ENCODE measurements around the gene S1PR3. TPM values are rescaled to one million over a fixed set of nuclear protein-coding genes. Genes with fewer than 3 reads are reported as not detected.

Gene S1PR3
- total RNA-seq, 1 experiment from 2014 or later = 25.8 TPM

DNA sequence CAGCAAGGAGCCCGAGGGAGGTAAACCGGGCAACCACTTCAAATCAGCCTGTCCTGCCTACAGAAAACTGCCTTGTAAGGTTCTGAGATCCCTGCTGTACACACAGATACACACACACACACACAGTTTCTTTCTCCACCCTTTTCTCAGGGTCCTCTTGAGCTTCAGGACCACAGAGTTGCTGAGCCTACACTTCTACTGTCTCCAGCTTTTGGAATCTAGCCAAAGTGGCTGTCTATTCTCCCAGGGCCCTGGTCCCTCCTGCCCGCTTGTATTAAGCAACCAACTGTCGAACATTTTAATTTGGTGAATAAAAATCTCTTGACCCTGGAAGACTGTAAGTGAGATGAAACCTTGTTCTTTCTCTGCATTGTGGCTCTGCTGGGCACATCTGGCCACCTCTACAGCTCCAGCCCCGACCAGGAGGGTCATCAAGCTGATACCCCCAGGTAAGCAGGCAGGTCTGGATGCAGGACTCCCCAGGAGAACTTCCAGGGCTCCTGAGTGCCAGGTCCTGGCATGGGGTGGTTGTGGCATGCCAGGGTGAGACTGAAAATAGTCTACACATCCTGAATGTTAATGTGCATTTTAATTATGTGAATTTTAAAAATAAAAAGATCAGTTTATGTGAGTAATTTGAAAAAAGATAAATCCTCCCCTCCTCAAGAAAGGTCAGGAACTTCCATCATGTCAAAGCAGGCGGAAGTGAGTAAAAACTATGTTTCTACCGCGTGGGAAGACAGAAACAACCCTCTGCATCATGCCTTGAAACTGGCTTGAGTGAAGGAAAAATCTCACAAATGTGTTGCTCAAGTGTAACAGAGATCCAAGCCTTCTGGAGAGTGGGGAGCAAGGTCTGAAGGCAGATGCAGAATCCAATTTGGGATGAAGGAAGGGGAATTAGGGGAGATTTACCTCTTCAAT lies 15.0 kb upstream of the S1PR3 start:
- Histone ChIP-seq H3K9me3 (replicated peaks) (no peaks in the 10 kb centered on the region), H3K36me3 (no peaks in the 10 kb centered on the region), H3K27me3 (replicated peaks) (no peaks in the 10 kb centered on the region), H3K4me3 (no peak overlapping the region), H3K4me1 (replicated peaks) (no peaks in the 10 kb centered on the region), H3K27ac (no peak overlapping the region)
- no peak for DNase-seq (ENCODE audit: low read depth in 1 of 2, low spot score in 2 of 2)

GRCh38 chr9:88976890-88977257 lies 14.4 kb upstream of the S1PR3 start:
- H3K36me3 ChIP-seq = no peaks in the 10 kb centered on the region

GRCh38 chr9:88978034-88978433 lies 13.2 kb upstream of the S1PR3 start:
- Histone ChIP-seq H3K9me3 (replicated peaks) (no peaks in the 10 kb centered on the region), H3K4me3 (no peak overlapping the region), H3K36me3 (no peaks in the 10 kb centered on the region), H3K27ac (no peak overlapping the region), H3K4me1 (replicated peaks) (no peaks in the 10 kb centered on the region), H3K27me3 (replicated peaks) (no peaks in the 10 kb centered on the region)
- DNase-seq (ENCODE audit: low read depth in 1 of 2, low spot score in 2 of 2) = no peak

More at GRCh38 chr9:88976890-88977257, 14.4 kb upstream of the S1PR3 start:
- Histone ChIP-seq H3K4me1 (replicated peaks) (no peaks in the 10 kb centered on the region), H3K27me3 (replicated peaks) (no peaks in the 10 kb centered on the region), H3K27ac (no peak overlapping the region), H3K4me3 (no peak overlapping the region), H3K9me3 (replicated peaks) (no peaks in the 10 kb centered on the region)
- no peak for DNase-seq (ENCODE audit: low read depth in 1 of 2, low spot score in 2 of 2)

DNA sequence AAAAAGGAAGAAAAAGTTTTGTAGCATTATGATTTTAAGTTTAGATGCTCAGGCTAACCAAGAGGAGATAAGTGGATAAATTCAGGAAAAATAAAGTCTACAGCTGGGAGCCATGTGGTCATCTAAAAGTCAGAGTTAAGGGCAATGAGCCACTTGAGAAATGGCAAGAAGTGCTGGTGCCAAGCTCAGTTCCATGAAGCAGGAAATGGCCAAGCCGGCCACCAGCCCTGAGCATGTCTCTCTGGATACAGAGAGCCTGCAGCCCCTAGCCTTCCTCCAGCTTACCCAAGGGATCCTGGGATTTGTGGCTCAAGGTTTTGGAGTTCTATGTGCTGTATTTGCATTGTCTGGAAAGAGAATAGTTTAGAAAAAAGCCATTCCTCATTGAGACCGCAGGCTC lies 12.2 kb upstream of the S1PR3 start:
- Histone ChIP-seq H3K27ac (no peak overlapping the region), H3K27me3 (replicated peaks) (no peaks in the 10 kb centered on the region), H3K4me3 (no peak overlapping the region), H3K9me3 (replicated peaks) (no peaks in the 10 kb centered on the region), H3K36me3 (no peaks in the 10 kb centered on the region), H3K4me1 (replicated peaks) (no peaks in the 10 kb centered on the region)
- DNase-seq (ENCODE audit: low read depth in 1 of 2, low spot score in 2 of 2) = no peak

- DNase-seq (ENCODE audit: low read depth in 1 of 2, low spot score in 2 of 2) = no peak
- H3K36me3 ChIP-seq = no peaks in the 10 kb centered on the region
- no peaks in the 10 kb centered on the region for H3K9me3 ChIP-seq (replicated peaks)
- H3K27ac ChIP-seq = no peak overlapping the region
- H3K4me1 ChIP-seq (replicated peaks) = no peaks in the 10 kb centered on the region
- H3K27me3 ChIP-seq (replicated peaks) = no peaks in the 10 kb centered on the region
- H3K4me3 ChIP-seq = no peak overlapping the region
These were observed 11.5 kb upstream of the S1PR3 start for GRCh38 chr9:88979791-88980190.

DNA sequence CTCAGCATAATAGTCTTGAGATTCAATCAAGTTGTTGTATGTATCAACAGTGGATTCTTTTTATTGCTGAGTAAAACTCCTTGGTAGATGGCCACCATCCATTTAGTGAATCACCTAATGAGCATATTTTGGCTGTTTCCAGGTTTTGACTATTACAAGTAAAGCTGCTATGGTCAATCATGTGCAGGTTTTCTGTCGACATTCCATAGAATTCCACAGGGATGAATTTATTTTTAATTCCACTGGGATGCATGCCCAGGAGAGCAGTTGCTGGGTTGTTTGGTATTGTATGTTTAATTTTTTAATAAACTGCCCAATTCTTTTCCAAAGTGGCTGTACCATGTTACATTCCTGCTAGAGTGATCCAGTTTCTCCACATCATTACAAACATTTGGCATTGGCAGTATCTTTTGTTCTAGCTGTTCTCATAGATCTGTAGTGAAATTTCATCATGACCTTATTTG lies 10.5 kb upstream of the S1PR3 start:
- H3K27me3 ChIP-seq (replicated peaks) = no peaks in the 10 kb centered on the region
- no peak overlapping the region for H3K27ac ChIP-seq
- H3K4me1 ChIP-seq (replicated peaks) = no peaks in the 10 kb centered on the region
- DNase-seq (ENCODE audit: low read depth in 1 of 2, low spot score in 2 of 2) = peak in 1 of 2 experiments; percentile 11
- H3K9me3 ChIP-seq (replicated peaks) = no peaks in the 10 kb centered on the region
- no peaks in the 10 kb centered on the region for H3K36me3 ChIP-seq
- no peak overlapping the region for H3K4me3 ChIP-seq

DNA sequence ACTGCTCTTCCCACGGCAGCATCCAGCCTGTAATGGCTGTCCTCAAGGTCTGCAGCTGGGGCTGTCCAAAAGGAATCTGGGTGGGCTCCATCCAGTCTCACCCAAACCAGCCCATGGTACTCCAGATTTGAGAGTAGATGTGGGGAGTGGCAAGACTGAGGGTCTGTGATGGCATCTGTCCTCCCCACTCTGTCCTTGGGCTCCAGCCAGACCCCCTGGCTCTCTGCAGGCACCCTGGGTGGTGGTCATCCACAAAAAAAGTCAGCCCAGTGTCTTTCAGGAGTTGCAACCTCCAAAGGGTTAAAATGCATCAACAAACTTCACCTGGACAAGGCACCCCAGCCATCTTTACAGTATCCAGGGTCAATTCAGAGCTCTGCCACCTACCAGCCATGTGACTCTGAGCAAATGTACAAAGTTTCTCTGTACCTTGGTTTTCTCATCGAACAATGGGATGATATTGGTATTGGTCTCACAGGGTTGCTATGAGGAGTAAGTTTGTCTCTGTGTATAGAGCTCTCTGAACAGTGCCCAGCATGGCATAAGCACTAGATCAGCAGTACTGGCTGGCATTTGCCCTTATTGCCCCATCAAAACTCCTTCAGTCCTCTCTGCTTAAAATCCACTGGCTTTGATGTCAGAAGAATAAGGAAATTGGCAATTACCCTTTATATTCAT lies 7.3 kb upstream of the S1PR3 start:
- H3K27me3 ChIP-seq (replicated peaks) = no peaks in the 10 kb centered on the region
- no peaks in the 10 kb centered on the region for H3K9me3 ChIP-seq (replicated peaks)
- H3K27ac ChIP-seq = no peak overlapping the region
- no peak for DNase-seq (ENCODE audit: low read depth in 1 of 2, low spot score in 2 of 2)
- peaks cover 4% of the 10 kb centered on the region for H3K4me1 ChIP-seq (replicated peaks)
- H3K4me3 ChIP-seq = no peak overlapping the region
- no peaks in the 10 kb centered on the region for H3K36me3 ChIP-seq

- Histone ChIP-seq H3K36me3 (no peaks in the 10 kb centered on the region), H3K9me3 (replicated peaks) (no peaks in the 10 kb centered on the region), H3K27me3 (replicated peaks) (no peaks in the 10 kb centered on the region), H3K4me1 (replicated peaks) (peaks cover 9% of the 10 kb centered on the region), H3K27ac (no peak overlapping the region), H3K4me3 (no peak overlapping the region)
- DNase-seq (ENCODE audit: low read depth in 1 of 2, low spot score in 2 of 2) = no peak
These were observed 6.8 kb upstream of the S1PR3 start for GRCh38 chr9:88984543-88984883.

DNA sequence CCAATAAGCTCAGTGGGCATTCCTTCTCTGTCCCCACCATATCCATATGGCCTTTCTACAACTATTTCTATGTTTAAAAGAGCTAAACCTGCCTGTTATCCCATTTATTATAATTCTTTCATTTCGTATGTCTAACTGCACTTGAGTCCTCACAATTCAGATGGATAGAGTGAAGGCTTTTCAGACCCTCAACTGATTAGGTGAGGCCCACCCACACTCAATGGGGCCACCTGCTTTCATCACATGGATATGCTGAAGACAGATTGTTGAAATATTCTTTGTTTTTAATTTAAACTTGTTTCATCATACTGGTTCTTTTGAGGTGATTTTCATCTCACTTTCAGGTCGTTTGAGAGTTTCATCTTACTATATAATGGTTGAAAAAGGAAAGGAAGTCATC lies 5.7 kb upstream of the S1PR3 start:
- H3K4me3 ChIP-seq = no peak overlapping the region

DNA sequence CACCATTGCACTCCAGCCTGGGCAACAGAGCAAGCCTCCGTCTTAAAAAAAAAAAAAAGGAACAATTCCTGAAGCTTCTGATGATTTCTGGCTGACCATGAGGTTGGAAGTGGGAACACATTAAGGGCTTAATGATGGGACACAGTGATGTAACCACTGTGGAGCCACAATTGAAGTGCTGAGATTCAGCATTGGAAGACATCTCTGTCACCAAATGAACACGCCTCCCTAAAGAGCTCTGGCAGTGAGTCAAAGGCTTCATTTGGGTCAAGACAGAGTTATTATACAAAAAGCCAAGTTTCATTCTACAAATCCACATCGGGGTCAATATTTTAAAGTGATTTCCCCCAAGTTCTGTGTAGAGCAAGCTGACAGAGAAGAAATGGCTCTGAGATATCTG lies 4.5 kb upstream of the S1PR3 start:
- no peak for DNase-seq (ENCODE audit: low read depth in 1 of 2, low spot score in 2 of 2)
- no peaks in the 10 kb centered on the region for H3K27me3 ChIP-seq (replicated peaks)
- peaks cover 2% of the 10 kb centered on the region; the same call in 1 of the 2 replicates for H3K36me3 ChIP-seq
- H3K4me1 ChIP-seq (replicated peaks) = peaks cover 16% of the 10 kb centered on the region
- H3K27ac ChIP-seq = no peak overlapping the region
- no peaks in the 10 kb centered on the region for H3K9me3 ChIP-seq (replicated peaks)
- no peak overlapping the region for H3K4me3 ChIP-seq

More for the DNA sequence above, 5.7 kb upstream of the S1PR3 start:
- no peak for DNase-seq (ENCODE audit: low read depth in 1 of 2, low spot score in 2 of 2)
- Histone ChIP-seq H3K36me3 (no peaks in the 10 kb centered on the region), H3K27me3 (replicated peaks) (no peaks in the 10 kb centered on the region), H3K9me3 (replicated peaks) (no peaks in the 10 kb centered on the region), H3K27ac (no peak overlapping the region), H3K4me1 (replicated peaks) (peaks cover 12% of the 10 kb centered on the region)

- H3K27ac ChIP-seq = no peak overlapping the region
These were observed 3.6 kb upstream of the S1PR3 start for GRCh38 chr9:88987661-88988060.

GRCh38 chr9:88988796-88989641 lies 2.2 kb upstream of the S1PR3 start:
- H3K27ac ChIP-seq = peak overlapping the region; percentile 65
- no peak overlapping the region for H3K4me3 ChIP-seq
- peaks cover 33% of the 10 kb centered on the region for H3K4me1 ChIP-seq (replicated peaks)
- H3K36me3 ChIP-seq = peaks cover 7% of the 10 kb centered on the region
- no peaks in the 10 kb centered on the region for H3K27me3 ChIP-seq (replicated peaks)
- peak in 1 of 2 experiments; percentile 36 for DNase-seq (ENCODE audit: low read depth in 1 of 2, low spot score in 2 of 2)
- H3K9me3 ChIP-seq (replicated peaks) = no peaks in the 10 kb centered on the region

More at GRCh38 chr9:88987661-88988060, 3.6 kb upstream of the S1PR3 start:
- DNase-seq (ENCODE audit: low read depth in 1 of 2, low spot score in 2 of 2) = no peak
- Histone ChIP-seq H3K9me3 (replicated peaks) (no peaks in the 10 kb centered on the region), H3K36me3 (peaks cover 2% of the 10 kb centered on the region; the same call in 1 of the 2 replicates), H3K4me3 (no peak overlapping the region), H3K27me3 (replicated peaks) (no peaks in the 10 kb centered on the region), H3K4me1 (replicated peaks) (peaks cover 21% of the 10 kb centered on the region)

- Histone ChIP-seq H3K4me1 (replicated peaks) (peaks cover 45% of the 10 kb centered on the region), H3K27ac (no peak overlapping the region), H3K27me3 (replicated peaks) (no peaks in the 10 kb centered on the region), H3K9me3 (replicated peaks) (no peaks in the 10 kb centered on the region), H3K4me3 (no peak overlapping the region), H3K36me3 (peaks cover 11% of the 10 kb centered on the region)
- no peak for DNase-seq (ENCODE audit: low read depth in 1 of 2, low spot score in 2 of 2)
These were observed 1.1 kb upstream of the S1PR3 start for GRCh38 chr9:88990041-88990728.

Measured in SJSA1 (cell line).